Fibroblast of skin of right quadriceps (primary cell): ENCODE measurements around the gene KIFC1.

Experiments
- DNase-seq: peaks from one replicate; pipeline ENCODE4 v3.0.0-alpha.2; 2013

KIFC1 gene

GRCh38 chr6:33445119-33445603 lies 53.5 kb downstream of the KIFC1 start:
- DNase-seq, result no peak

- no peak for DNase-seq
These were observed 54.7 kb downstream of the KIFC1 start for GRCh38 chr6:33446356-33446755.

GRCh38 chr6:33450434-33450833 lies 58.8 kb downstream of the KIFC1 start:
- DNase-seq, result no peak

- DNase-seq, result no peak
These were observed 60.0 kb downstream of the KIFC1 start for GRCh38 chr6:33451606-33452005.

- DNase-seq, result no peak
These were observed 60.9 kb downstream of the KIFC1 start for GRCh38 chr6:33452496-33452895.

GRCh38 chr6:33453393-33454008 lies 61.9 kb downstream of the KIFC1 start:
- DNase-seq, result no peak

GRCh38 chr6:33454009-33454946 lies 62.7 kb downstream of the KIFC1 start, which contains the start of gene ZBTB9:
ZBTB9 (plus strand) TSS chr6:33454576; CDS start chr6:33455101, 525 bp downstream.
- peak; percentile 94 for DNase-seq

- DNase-seq, result no peak
These were observed 63.4 kb downstream of the KIFC1 start for GRCh38 chr6:33455051-33455450.

- DNase-seq, result no peak
These were observed 64.5 kb downstream of the KIFC1 start for GRCh38 chr6:33456156-33456555.

- no peak for DNase-seq
These were observed 67.1 kb downstream of the KIFC1 start for GRCh38 chr6:33458676-33459075.

- no peak for DNase-seq
These were observed 67.6 kb downstream of the KIFC1 start for GRCh38 chr6:33459226-33459625.
